ENCODE data around the gene MYOT.

The MYOT gene

GRCh38 chr5:137866541-137867388 is 895 bp upstream of the MYOT start:
- H3K36me3 Mint-ChIP-seq (ENCODE audit: low read depth) = no peaks in the 10 kb centered on the region
- no peak overlapping the region for H3K4me3 Mint-ChIP-seq
- peaks cover 3% of the 10 kb centered on the region for H3K4me1 Mint-ChIP-seq (ENCODE audit: low read depth)
- no peaks in the 10 kb centered on the region for H3K9me3 Mint-ChIP-seq
- no peak for DNase-seq
- no peaks in the 10 kb centered on the region for H3K27me3 Mint-ChIP-seq
- no peak overlapping the region for H3K27ac Mint-ChIP-seq

DNA sequence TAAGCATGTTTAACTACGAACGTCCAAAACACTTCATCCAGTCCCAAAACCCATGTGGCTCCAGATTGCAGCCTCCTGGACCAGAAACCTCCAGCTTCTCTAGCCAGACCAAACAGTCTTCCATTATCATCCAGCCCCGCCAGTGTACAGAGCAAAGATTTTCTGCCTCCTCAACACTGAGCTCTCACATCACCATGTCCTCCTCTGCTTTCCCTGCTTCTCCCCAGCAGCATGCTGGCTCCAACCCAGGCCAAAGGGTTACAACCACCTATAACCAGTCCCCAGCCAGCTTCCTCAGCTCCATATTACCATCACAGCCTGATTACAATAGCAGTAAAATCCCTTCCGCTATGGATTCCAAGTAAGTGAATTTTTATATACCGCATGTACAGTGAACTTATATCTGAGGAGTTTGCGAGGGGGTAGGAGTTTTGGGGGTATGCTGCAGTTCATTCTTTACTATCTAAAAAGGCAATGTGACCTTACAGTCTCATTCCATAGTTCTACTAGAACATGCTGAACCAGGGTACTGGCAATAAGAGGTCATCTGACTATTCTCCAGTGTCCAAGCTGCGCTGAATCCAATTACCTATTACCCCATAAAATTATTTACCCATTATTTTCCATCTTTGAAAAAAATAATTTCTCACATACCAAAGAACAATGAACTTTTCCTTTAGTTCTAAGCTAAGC is 3.1 kb downstream of the MYOT start:
- H3K27me3 Mint-ChIP-seq = no peaks in the 10 kb centered on the region
- H3K27ac Mint-ChIP-seq = no peak overlapping the region
- H3K4me1 Mint-ChIP-seq (ENCODE audit: low read depth) = no peaks in the 10 kb centered on the region
- no peaks in the 10 kb centered on the region for H3K9me3 Mint-ChIP-seq
- DNase-seq = no peak
- H3K36me3 Mint-ChIP-seq (ENCODE audit: low read depth) = no peaks in the 10 kb centered on the region
- no peak overlapping the region for H3K4me3 Mint-ChIP-seq

DNA sequence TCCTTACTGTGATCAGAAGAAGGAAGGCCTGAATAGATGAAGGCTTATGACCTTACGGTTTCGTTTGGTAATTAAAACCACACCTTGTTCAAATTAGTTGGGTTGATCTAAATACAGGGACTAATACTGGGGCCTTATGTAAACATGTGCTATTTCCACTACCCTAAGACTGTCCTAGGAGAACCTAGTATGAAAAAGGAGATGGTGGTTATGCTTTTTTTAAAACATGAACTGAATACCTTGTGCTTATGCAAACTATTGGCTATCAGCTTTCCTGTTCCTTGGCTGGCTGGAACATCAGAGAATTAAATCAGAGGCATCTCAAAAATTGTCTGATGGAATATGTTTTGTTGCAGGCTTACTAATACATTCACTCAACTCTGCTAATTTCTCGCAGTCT is 3.9 kb downstream of the MYOT start:
- no peak for DNase-seq
- Mint-ChIP-seq H3K9me3 (no peaks in the 10 kb centered on the region), H3K4me3 (no peak overlapping the region), H3K27me3 (no peaks in the 10 kb centered on the region), H3K27ac (no peak overlapping the region), H3K36me3 (ENCODE audit: low read depth) (no peaks in the 10 kb centered on the region), H3K4me1 (ENCODE audit: low read depth) (no peaks in the 10 kb centered on the region)

DNA sequence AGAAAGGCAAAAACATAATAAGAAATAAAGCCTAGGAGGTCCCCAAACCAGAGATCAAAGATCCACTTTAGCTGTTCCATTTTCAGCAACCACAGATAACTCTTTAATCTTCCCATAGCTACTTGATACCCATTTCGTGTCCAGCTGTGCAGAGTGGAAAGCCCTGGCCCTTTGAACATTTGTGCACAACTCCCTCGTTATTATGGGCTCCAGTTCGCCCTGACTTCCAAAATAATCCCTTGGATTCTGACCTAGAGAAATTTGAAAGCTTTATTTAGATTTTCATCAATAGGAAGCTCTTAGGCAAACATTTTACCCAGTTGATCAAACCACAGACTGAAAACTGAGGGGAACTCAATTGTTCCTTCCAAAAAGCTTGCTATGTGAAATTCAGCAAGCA is 4.8 kb downstream of the MYOT start:
- Mint-ChIP-seq H3K4me1 (ENCODE audit: low read depth) (no peaks in the 10 kb centered on the region), H3K36me3 (ENCODE audit: low read depth) (no peaks in the 10 kb centered on the region), H3K27ac (no peak overlapping the region), H3K9me3 (no peaks in the 10 kb centered on the region), H3K27me3 (no peaks in the 10 kb centered on the region), H3K4me3 (no peak overlapping the region)
- DNase-seq = no peak

GRCh38 chr5:137876101-137876500 is 8.4 kb downstream of the MYOT start:
- no peaks in the 10 kb centered on the region for H3K4me1 Mint-ChIP-seq (ENCODE audit: low read depth)
- no peaks in the 10 kb centered on the region for H3K27me3 Mint-ChIP-seq
- no peak overlapping the region for H3K4me3 Mint-ChIP-seq
- H3K36me3 Mint-ChIP-seq (ENCODE audit: low read depth) = no peaks in the 10 kb centered on the region
- H3K9me3 Mint-ChIP-seq = no peaks in the 10 kb centered on the region
- no peak overlapping the region for H3K27ac Mint-ChIP-seq
- DNase-seq = no peak

GRCh38 chr5:137880313-137880712 is 12.7 kb downstream of the MYOT start:
- H3K4me1 Mint-ChIP-seq (ENCODE audit: low read depth) = no peaks in the 10 kb centered on the region
- peaks cover 3% of the 10 kb centered on the region for H3K36me3 Mint-ChIP-seq (ENCODE audit: low read depth)
- no peaks in the 10 kb centered on the region for H3K27me3 Mint-ChIP-seq
- DNase-seq = no peak
- no peak overlapping the region for H3K27ac Mint-ChIP-seq
- H3K9me3 Mint-ChIP-seq = no peaks in the 10 kb centered on the region
- H3K4me3 Mint-ChIP-seq = no peak overlapping the region

GRCh38 chr5:137887831-137888230 is 20.2 kb downstream of the MYOT start:
- Mint-ChIP-seq H3K4me1 (ENCODE audit: low read depth) (peaks cover 23% of the 10 kb centered on the region), H3K27me3 (no peaks in the 10 kb centered on the region), H3K4me3 (peak overlapping the region; percentile 86), H3K36me3 (ENCODE audit: low read depth) (peaks cover 7% of the 10 kb centered on the region), H3K9me3 (peaks cover 4% of the 10 kb centered on the region), H3K27ac (no peak overlapping the region)
- no peak for DNase-seq

GRCh38 chr5:137888466-137888862 is 20.8 kb downstream of the MYOT start:
- Mint-ChIP-seq H3K27ac (peak overlapping the region; percentile 93), H3K9me3 (peaks cover 4% of the 10 kb centered on the region), H3K4me3 (peak overlapping the region; percentile 86), H3K27me3 (no peaks in the 10 kb centered on the region), H3K36me3 (ENCODE audit: low read depth) (peaks cover 7% of the 10 kb centered on the region), H3K4me1 (ENCODE audit: low read depth) (peaks cover 23% of the 10 kb centered on the region)
- no peak for DNase-seq

GRCh38 chr5:137888863-137889759 is 21.5 kb downstream of the MYOT start, which contains the start of gene PKD2L2:
PKD2L2 (plus strand) TSS chr5:137889457; CDS start chr5:137889492, 35 bp downstream.
- Mint-ChIP-seq H3K4me1 (ENCODE audit: low read depth) (peaks cover 23% of the 10 kb centered on the region), H3K36me3 (ENCODE audit: low read depth) (peaks cover 7% of the 10 kb centered on the region), H3K4me3 (peak within 1 kb of the TSS; percentile 86), H3K9me3 (peaks cover 4% of the 10 kb centered on the region), H3K27me3 (no peaks in the 10 kb centered on the region), H3K27ac (peak within 1 kb of the TSS; percentile 93)
- DNase-seq = peak; percentile 88

DNA sequence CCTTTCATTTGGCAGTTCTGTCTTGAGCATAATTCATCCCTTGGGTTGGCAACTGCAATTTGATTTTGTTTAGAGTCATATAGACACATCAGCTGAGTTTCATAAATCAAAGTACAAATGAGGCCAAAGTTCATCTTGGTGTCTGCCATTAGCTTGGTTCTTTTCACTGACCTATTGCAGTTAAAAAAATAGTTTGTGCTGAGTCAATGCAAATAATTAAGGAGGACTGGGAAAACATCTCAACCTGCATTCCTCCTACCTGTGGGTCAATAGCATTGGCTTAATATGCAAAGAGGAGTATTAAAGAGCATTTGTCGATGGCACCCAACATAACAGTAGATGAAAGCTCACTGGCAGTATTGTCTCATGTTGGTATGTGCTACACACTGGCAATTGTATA is 23.2 kb downstream of the MYOT start:
- Mint-ChIP-seq H3K4me3 (no peak overlapping the region), H3K4me1 (ENCODE audit: low read depth) (peaks cover 23% of the 10 kb centered on the region), H3K36me3 (ENCODE audit: low read depth) (peaks cover 7% of the 10 kb centered on the region), H3K27ac (no peak overlapping the region), H3K9me3 (peaks cover 4% of the 10 kb centered on the region), H3K27me3 (no peaks in the 10 kb centered on the region)
- DNase-seq = no peak

GRCh38 chr5:137891849-137892248 is 24.2 kb downstream of the MYOT start:
- H3K4me1 Mint-ChIP-seq (ENCODE audit: low read depth) = peaks cover 21% of the 10 kb centered on the region
- peaks cover 7% of the 10 kb centered on the region for H3K36me3 Mint-ChIP-seq (ENCODE audit: low read depth)
- H3K4me3 Mint-ChIP-seq = no peak overlapping the region
- DNase-seq = no peak
- peaks cover 4% of the 10 kb centered on the region for H3K9me3 Mint-ChIP-seq
- H3K27me3 Mint-ChIP-seq = no peaks in the 10 kb centered on the region
- no peak overlapping the region for H3K27ac Mint-ChIP-seq

DNA sequence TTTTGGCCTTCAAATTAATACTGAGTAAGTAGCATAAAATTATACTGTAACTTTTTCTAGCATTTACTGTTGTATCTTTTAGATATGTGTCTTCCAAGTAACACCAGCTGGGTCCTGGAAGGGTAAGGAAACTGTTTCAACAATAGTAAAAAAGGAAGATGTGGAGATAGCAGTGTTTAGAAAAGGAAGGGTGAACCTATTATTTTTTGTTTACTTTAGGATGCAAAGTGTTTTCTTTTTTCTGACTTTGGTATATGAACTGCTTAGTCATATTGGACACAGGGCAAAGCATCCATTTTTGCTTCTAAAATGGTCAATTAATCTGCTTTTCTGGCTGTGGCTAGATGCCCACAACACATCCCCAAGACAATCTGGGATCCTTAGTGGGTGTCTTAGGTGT is 26.9 kb downstream of the MYOT start:
- DNase-seq = no peak
- H3K4me1 Mint-ChIP-seq (ENCODE audit: low read depth) = peaks cover 3% of the 10 kb centered on the region
- no peak overlapping the region for H3K27ac Mint-ChIP-seq
- H3K4me3 Mint-ChIP-seq = no peak overlapping the region
- peaks cover 2% of the 10 kb centered on the region for H3K9me3 Mint-ChIP-seq
- peaks cover 1% of the 10 kb centered on the region for H3K36me3 Mint-ChIP-seq (ENCODE audit: low read depth)
- no peaks in the 10 kb centered on the region for H3K27me3 Mint-ChIP-seq

- Mint-ChIP-seq H3K27me3 (no peaks in the 10 kb centered on the region), H3K27ac (no peak overlapping the region), H3K4me3 (no peak overlapping the region), H3K9me3 (no peaks in the 10 kb centered on the region), H3K36me3 (ENCODE audit: low read depth) (no peaks in the 10 kb centered on the region), H3K4me1 (ENCODE audit: low read depth) (no peaks in the 10 kb centered on the region)
- no peak for DNase-seq
These were observed 28.9 kb downstream of the MYOT start for GRCh38 chr5:137896560-137896959.

- no peaks in the 10 kb centered on the region for H3K4me1 Mint-ChIP-seq (ENCODE audit: low read depth)
- H3K36me3 Mint-ChIP-seq (ENCODE audit: low read depth) = no peaks in the 10 kb centered on the region
- H3K27ac Mint-ChIP-seq = no peak overlapping the region
- H3K9me3 Mint-ChIP-seq = no peaks in the 10 kb centered on the region
- DNase-seq = no peak
- no peak overlapping the region for H3K4me3 Mint-ChIP-seq
- H3K27me3 Mint-ChIP-seq = no peaks in the 10 kb centered on the region
These were observed 31.8 kb downstream of the MYOT start for GRCh38 chr5:137899493-137899892.

All from activated T-cell treated with anti-CD3 and anti-CD28 coated beads, Interleukin-2, amount 50 U/mL, for 24 hours (primary cell).